ENCODE results near the gene NOSTRIN.

- TF ChIP-seq REST (IDR thresholded peaks at IDR 0.05; ENCODE audit: insufficient read depth in 1 of 2, low read depth in 2 of 2, low read length in 2 of 2): no peak
- no peak for TF ChIP-seq POLR2AphosphoS5 (IDR thresholded peaks at IDR 0.05; ENCODE audit: low read depth, low read length)
- TF ChIP-seq TAF1 (IDR thresholded peaks at IDR 0.05; ENCODE audit: borderline replicate concordance, insufficient read depth, low read length): no peak
These were observed 21.8 kb upstream of the NOSTRIN start for GRCh38 chr2:168780669-168781071.

Data from PFSK-1 (cell line).